BE2C (cell line): ENCODE measurements around the gene CKS1B.
"Not testable (repeated sequence)": the region's sequence is repeated elsewhere in the genome, so short reads cannot be mapped to it uniquely, and the experiment has no call there.

Experiments used
- DNase-seq: peaks from one replicate; pipeline ENCODE4 v3.0.0-alpha.2; 2020
- H3K27me3 ChIP-seq: fragments of 250-450 bp; sonication (Bioruptor Pico); 2 replicates; pipeline ENCODE4 v1.5.1; 2020; ENCODE audit warnings: mild to moderate bottlenecking
- H3K36me3 ChIP-seq: fragments of 250-450 bp; sonication (Bioruptor Pico); 2 replicates; pipeline ENCODE4 v1.5.1; 2020; ENCODE audit warnings: mild to moderate bottlenecking
- H3K4me1 ChIP-seq: fragments of 250-450 bp; sonication (Bioruptor Pico); 2 replicates; pipeline ENCODE4 v1.5.1; 2020
- H3K4me3 ChIP-seq: 2 replicates; pipeline ENCODE4 v1.5.1; 2011; ENCODE audit warnings: low read depth, low read length
- H3K9me3 ChIP-seq: fragments of 250-450 bp; sonication (Bioruptor Pico); 2 replicates; pipeline ENCODE4 v1.5.1; 2020
- TF ChIP-seq, protein P1 (sequence below): IDR thresholded peaks from 2 replicates; pipeline ENCODE4 v1.5.1; 2012; ENCODE audit warnings: mild to moderate bottlenecking, low read depth, low read length

The CKS1B gene

DNA sequence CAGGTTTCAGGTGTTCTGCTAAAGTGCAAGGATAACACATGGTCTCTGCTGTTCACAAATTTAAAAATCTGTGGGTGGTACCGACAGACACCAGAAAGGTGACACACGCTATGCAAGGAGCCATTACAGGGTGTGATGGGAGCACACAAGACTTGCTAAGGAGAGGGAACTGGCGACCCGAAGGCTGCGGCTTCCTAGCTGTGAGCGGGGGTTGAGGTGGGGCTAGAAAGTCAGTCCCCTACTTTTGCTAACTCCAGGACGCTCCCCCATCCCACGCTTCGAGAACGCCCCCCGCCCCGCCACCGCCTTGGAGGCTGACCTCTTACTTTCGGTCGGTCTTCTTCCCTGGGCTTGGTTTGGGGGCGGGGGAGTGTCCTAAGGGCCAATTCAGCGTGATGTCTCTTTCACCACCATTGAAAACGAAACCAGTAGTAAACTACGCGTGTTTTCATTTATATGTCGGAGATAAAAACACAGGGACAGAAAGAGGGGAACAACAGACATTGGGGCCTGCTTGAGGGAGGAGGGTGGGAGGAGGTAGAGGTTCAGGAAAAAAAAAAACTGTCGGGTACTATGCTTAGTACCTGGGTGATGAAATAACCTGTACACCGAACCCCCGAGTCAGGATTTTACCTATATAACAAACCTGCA lies 1.1 kb downstream of the CKS1B start:
- peak overlapping the region; percentile 85 for H3K4me3 ChIP-seq
- DNase-seq: no peak
- no peaks in the 10 kb centered on the region for H3K27me3 ChIP-seq
- no peaks in the 10 kb centered on the region for H3K9me3 ChIP-seq
- TF ChIP-seq, protein P1, sequence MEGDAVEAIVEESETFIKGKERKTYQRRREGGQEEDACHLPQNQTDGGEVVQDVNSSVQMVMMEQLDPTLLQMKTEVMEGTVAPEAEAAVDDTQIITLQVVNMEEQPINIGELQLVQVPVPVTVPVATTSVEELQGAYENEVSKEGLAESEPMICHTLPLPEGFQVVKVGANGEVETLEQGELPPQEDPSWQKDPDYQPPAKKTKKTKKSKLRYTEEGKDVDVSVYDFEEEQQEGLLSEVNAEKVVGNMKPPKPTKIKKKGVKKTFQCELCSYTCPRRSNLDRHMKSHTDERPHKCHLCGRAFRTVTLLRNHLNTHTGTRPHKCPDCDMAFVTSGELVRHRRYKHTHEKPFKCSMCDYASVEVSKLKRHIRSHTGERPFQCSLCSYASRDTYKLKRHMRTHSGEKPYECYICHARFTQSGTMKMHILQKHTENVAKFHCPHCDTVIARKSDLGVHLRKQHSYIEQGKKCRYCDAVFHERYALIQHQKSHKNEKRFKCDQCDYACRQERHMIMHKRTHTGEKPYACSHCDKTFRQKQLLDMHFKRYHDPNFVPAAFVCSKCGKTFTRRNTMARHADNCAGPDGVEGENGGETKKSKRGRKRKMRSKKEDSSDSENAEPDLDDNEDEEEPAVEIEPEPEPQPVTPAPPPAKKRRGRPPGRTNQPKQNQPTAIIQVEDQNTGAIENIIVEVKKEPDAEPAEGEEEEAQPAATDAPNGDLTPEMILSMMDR: no peak
- peaks cover 14% of the 10 kb centered on the region for H3K36me3 ChIP-seq
- H3K4me1 ChIP-seq: peaks cover 26% of the 10 kb centered on the region

DNA sequence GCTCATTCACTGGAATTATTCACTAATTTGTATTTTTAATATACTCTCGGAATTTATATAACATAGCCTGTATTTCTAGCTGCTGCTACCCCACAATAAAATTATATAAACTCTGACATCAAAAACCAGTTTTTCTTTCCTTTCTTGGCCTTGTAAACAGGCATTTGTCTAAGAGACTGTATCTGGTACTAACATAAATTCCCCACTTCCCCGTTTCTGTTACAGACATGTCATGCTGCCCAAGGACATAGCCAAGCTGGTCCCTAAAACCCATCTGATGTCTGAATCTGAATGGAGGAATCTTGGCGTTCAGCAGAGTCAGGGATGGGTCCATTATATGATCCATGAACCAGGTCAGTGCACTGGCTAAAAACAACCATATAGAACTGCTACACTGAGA lies 3.3 kb downstream of the CKS1B start:
- H3K9me3 ChIP-seq, H3K27me3 ChIP-seq, DNase-seq: not testable (repeated sequence)
- H3K4me1 ChIP-seq: peaks cover 22% of the 10 kb centered on the region
- H3K4me3 ChIP-seq: peak overlapping the region; percentile 15
- peaks cover 14% of the 10 kb centered on the region for H3K36me3 ChIP-seq

DNA sequence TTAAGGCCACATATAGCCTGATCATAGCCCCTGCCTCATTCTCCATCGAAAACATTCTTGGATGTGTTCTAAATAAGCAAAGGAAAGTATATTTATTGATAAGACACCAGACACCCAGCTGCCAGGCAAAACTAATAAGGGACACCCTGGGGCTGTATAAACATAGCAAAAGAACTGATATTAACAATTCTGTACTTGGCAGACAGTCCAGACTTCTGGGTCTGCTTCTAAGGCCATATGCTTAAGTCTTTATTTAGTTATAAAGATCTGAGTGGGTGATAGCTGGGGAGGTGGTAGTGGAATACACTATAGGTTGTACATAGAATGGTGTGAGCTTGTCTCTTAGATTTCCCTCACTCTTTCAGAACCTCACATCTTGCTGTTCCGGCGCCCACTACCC lies 3.9 kb downstream of the CKS1B start:
- DNase-seq: peak; percentile 62
- TF ChIP-seq, protein P1: no peak
- Histone ChIP-seq H3K27me3 (no peaks in the 10 kb centered on the region), H3K4me1 (peaks cover 22% of the 10 kb centered on the region), H3K4me3 (peak overlapping the region; percentile 15; the same call in 1 of the 2 replicates), H3K36me3 (peaks cover 14% of the 10 kb centered on the region), H3K9me3 (no peaks in the 10 kb centered on the region)

DNA sequence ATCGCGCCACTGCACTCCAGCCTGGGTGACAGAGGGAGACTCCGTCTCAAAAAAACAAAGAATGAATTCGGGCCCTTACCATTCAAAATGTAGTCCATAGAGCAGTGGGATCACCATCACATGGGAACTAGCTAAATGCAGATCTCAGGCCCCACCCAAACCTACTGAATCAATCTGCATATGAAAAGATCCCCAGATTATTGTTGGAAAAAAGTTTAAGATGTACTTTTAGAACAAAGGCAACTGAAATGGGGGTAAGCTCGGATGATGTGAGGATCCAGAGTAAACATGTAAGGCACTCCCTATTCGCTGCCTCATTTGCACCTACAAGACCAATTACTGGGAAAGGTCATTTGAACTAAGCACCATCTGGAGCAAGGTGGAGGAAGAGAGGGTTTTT lies 7.9 kb downstream of the CKS1B start:
- Histone ChIP-seq H3K9me3 (no peaks in the 10 kb centered on the region), H3K4me3 (peak overlapping the region; percentile 74), H3K27me3 (no peaks in the 10 kb centered on the region), H3K4me1 (peaks cover 18% of the 10 kb centered on the region), H3K36me3 (peaks cover 28% of the 10 kb centered on the region)
- no peak for DNase-seq
- TF ChIP-seq, protein P1: no peak

DNA sequence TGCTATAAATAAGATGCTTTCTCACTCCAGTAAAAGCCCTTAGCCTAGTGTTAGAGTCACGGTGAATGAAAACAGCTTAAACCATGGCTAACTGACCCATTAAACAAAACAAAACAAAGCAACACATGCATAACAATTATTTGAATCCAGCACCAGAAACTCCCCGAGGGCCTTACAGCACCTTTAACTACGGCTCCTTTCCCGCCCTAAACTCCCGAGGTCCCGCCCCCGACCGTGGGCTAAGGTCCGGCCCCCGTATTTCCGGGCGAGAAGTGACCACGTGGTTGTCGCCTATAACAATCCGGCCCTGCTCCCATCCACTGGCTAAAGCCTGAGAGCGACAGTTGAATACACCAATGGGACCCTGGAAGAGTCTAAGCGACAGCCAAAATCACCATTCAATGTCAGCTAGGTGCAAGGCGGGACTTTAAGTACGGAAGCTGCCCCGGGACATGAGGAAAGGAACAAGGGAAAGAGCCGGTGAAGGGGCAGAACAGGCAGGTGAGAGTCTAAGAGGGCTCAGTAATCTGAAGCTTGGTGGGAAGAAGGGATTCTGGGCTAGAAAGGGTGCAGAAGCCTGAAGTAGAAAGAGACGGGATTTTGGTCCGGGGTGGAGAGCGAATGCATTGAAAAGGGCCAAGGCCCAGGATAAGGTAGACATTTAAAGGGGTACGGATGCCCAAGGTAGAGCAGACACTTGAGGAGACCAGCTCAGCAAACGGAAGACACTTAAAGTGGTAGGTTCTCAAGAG lies 8.6 kb downstream of the CKS1B start, which contains the start of gene FLAD1:
Gene FLAD1, plus strand, starts transcription at position 448 of the 752 bp plus-strand sequence. CDS start 351 bp downstream, outside the sequence.
- peak; percentile 98 for DNase-seq
- peaks cover 35% of the 10 kb centered on the region for H3K36me3 ChIP-seq
- peak within 1 kb of the TSS; percentile 74 for H3K4me3 ChIP-seq
- no peaks in the 10 kb centered on the region for H3K9me3 ChIP-seq
- H3K4me1 ChIP-seq: peaks cover 11% of the 10 kb centered on the region
- H3K27me3 ChIP-seq: no peaks in the 10 kb centered on the region
- TF ChIP-seq, protein P1: no peak

DNA sequence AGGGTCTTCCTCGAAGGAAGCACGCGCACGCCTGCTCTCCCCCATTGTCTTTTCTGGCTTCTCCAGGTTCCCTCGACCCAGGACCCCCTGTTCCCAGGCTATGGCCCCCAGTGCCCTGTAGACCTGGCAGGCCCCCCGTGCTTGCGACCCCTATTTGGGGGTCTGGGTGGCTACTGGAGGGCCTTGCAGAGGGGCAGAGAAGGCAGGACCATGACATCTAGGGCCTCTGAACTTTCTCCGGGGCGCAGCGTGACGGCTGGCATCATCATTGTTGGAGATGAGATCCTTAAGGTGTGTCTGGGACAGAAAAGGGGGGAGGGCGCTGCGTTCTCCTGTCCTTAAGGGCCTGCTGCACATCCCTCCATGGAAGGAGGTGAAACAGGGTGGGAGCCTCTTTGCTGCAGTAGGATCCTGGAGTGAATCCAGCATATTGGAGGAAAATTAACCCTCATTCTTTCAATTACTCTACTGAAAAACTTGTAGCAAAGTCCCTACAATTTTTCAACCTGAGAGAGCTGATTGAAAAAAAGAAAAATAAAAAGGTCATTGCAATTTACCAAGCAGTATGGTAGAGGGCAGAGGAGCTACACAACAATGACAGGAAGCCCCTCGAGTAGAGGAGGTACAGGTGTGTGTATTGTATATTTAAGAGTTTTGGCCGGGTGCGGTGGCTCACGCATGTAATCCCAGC lies 9.4 kb downstream of the CKS1B start:
- peaks cover 44% of the 10 kb centered on the region for H3K36me3 ChIP-seq
- TF ChIP-seq, protein P1: no peak
- H3K4me1 ChIP-seq: peaks cover 11% of the 10 kb centered on the region
- H3K27me3 ChIP-seq: no peaks in the 10 kb centered on the region
- no peaks in the 10 kb centered on the region for H3K9me3 ChIP-seq
- peak overlapping the region; percentile 74 for H3K4me3 ChIP-seq
- no peak for DNase-seq

DNA sequence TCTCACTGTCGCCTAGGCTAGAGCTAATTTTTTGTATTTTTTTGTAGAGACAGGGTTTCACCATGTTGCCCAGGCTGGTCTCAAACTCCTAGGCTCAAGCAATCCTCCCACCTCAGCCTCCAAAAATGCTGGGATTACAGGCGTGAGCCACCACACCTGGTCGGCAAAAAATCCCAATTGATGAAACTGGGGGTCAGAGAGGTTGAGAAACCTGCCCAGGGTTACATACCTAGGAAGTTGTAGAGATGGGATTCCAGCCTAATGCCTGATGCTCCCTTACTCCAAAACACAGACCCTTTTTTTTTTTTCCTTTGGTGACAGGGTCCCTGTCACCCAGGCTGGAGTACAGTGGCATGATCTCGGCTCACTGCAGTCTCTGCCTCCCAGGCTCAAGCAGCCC lies 12.3 kb downstream of the CKS1B start:
- peaks cover 54% of the 10 kb centered on the region for H3K36me3 ChIP-seq
- H3K4me3 ChIP-seq, H3K9me3 ChIP-seq, H3K27me3 ChIP-seq, DNase-seq, H3K4me1 ChIP-seq: not testable (repeated sequence)
